OCI-LY7 (cell line): Measurements from ENCODE around the gene ZNF224. TPM values are rescaled to one million over a fixed set of nuclear protein-coding genes. Genes with fewer than 3 reads are reported as not detected.

Experiments
- BruUV-seq: library from RNA; stranded (reverse); fragments of 400-500 nt; replicated peaks from 2 replicates; lab custom pipeline; 2021; lab: Mats Ljungman, UMichigan
- CTCF ChIA-PET: fragments of 300-600 bp; sonication (Branson Sonifier 250); formaldehyde crosslinking; loops from one replicate; lab custom pipeline; 2022; ENCODE audit warnings: antibody characterized with exemption; ENCODE audit not compliant: unreplicated experiment; lab: Charles Lee
- POLR2A ChIA-PET: fragments of 300-600 bp; sonication (Branson Sonifier 250); formaldehyde crosslinking; loops from one replicate; lab custom pipeline; 2022; ENCODE audit warnings: antibody characterized with exemption; lab: Charles Lee
- DNase-seq: peaks from one replicate; pipeline ENCODE4 v3.0.0-alpha.2; 2015; ENCODE audit warnings: low spot score
- H2AFZ ChIP-seq: fragments of 200-600 bp; sonication (generic), shearing (Covaris generic); 2 replicates; pipeline ENCODE4 v1.6.1; 2014; ENCODE audit warnings: mild to moderate bottlenecking, antibody characterized with exemption, low read length, moderate library complexity
- H3K27ac ChIP-seq: fragments of 200-600 bp; sonication (generic); 2 replicates; pipeline ENCODE4 v1.5.1; 2014; ENCODE audit warnings: mixed run types, low read depth, mild to moderate bottlenecking, moderate library complexity, low read length, inconsistent platforms; ENCODE audit not compliant: poor library complexity, severe bottlenecking
- H3K36me3 ChIP-seq: fragments of 200-600 bp; sonication (generic); 2 replicates; pipeline ENCODE4 v1.6.1; 2014; ENCODE audit warnings: mild to moderate bottlenecking, antibody characterized with exemption, low read length, moderate library complexity, mixed read lengths; ENCODE audit not compliant: insufficient read depth
- H3K4me1 ChIP-seq: fragments of 200-600 bp; sonication (generic); 2 replicates; pipeline ENCODE4 v1.5.1; 2014; ENCODE audit warnings: mild to moderate bottlenecking, low read length; ENCODE audit not compliant: insufficient read depth, poor library complexity, severe bottlenecking
- H3K4me2 ChIP-seq: fragments of 200-600 bp; sonication (generic); 2 replicates; pipeline ENCODE4 v1.6.1; 2014; ENCODE audit warnings: mild to moderate bottlenecking, low read length
- H3K4me3 ChIP-seq: fragments of 200-600 bp; sonication (generic); 2 replicates; pipeline ENCODE4 v1.5.1; 2014; ENCODE audit warnings: mild to moderate bottlenecking, low read depth, low read length; ENCODE audit not compliant: poor library complexity, severe bottlenecking
- H3K79me2 ChIP-seq: fragments of 200-600 bp; sonication (generic); 2 replicates; pipeline ENCODE4 v1.6.1; 2016; ENCODE audit warnings: low read depth, mild to moderate bottlenecking, low read length, moderate library complexity, mixed read lengths; ENCODE audit not compliant: insufficient read depth
- H3K9me2 ChIP-seq: fragments of 200-600 bp; sonication (generic); 2 replicates; pipeline ENCODE4 v1.6.1; 2016; ENCODE audit warnings: mild to moderate bottlenecking, low read length, mixed read lengths; ENCODE audit not compliant: insufficient read depth
- H3K9me3 ChIP-seq: fragments of 200-600 bp; sonication (generic); 2 replicates; pipeline ENCODE4 v1.6.1; 2014; ENCODE audit warnings: mild to moderate bottlenecking, mixed run types, low read length, mixed read lengths
- H4K20me1 ChIP-seq: fragments of 200-600 bp; sonication (generic); 2 replicates; pipeline ENCODE4 v1.6.1; 2014; ENCODE audit warnings: mild to moderate bottlenecking, antibody characterized with exemption, low read length, moderate library complexity, mixed read lengths; ENCODE audit not compliant: insufficient read depth
- CTCF ChIP-seq: fragments of 200-600 bp; sonication (generic); conservative IDR thresholded peaks from 2 replicates; pipeline ENCODE4 v1.5.1; 2014; ENCODE audit warnings: mild to moderate bottlenecking, antibody characterized with exemption, low read length, moderate library complexity, mixed read lengths
- EZH2phosphoT487 ChIP-seq: fragments of 200-600 bp; sonication (generic); IDR thresholded peaks from 2 replicates; pipeline ENCODE4 v1.6.1; 2018; ENCODE audit warnings: low read depth, borderline replicate concordance, mild to moderate bottlenecking, mixed run types, antibody characterized with exemption, low read length, moderate library complexity, mixed read lengths
- intact Hi-C: fragments of 100-400 bp; cut with micrococcal nuclease; formaldehyde crosslinking; loops from one replicate; pipeline ENCODE4 v1.10.0; 2022; ENCODE audit not compliant: unreplicated experiment
- small RNA-seq: library from RNA; depleted of rRNA; stranded (forward); fragments of <200 nt; gene quantifications from one replicate; pipeline ENCODE3, GENCODE V24; 2014
- total RNA-seq, 2 experiments: library from RNA; depleted of rRNA in 1 of 2; stranded (reverse); fragments of >200 nt in 1 of 2; shearing (Covaris generic) in 1 of 2; gene quantifications; 2 replicates each; pipeline ENCODE4 v1.2.3, GENCODE V29; 2014 to 2022

Gene ZNF224
- total RNA-seq, 2 experiments from 2014 or later: 17.5 to 20.2 TPM

- intact Hi-C loops: no loop called here
- Histone ChIP-seq H3K9me2 (no peaks in the 10 kb centered on the region), H3K9me3 (no peaks in the 10 kb centered on the region), H2AFZ (no peak overlapping the region), H3K79me2 (no peaks in the 10 kb centered on the region), H3K36me3 (no peaks in the 10 kb centered on the region), H3K4me2 (no peak overlapping the region), H3K4me3 (no peak overlapping the region), H3K4me1 (no peaks in the 10 kb centered on the region), H4K20me1 (no peaks in the 10 kb centered on the region), H3K27ac (no peak overlapping the region)
- ChIA-PET CTCF (no interaction called here), POLR2A (no interaction called here)
- TF ChIP-seq CTCF (no peak), EZH2phosphoT487 (no peak)
- DNase-seq: no peak
- no TSS peak for BruUV-seq
Observed at GRCh38 chr19:44149776-44150175, 55.6 kb downstream of the ZNF224 start.

GRCh38 chr19:44151491-44151890 is 57.3 kb downstream of the ZNF224 start:
- Histone ChIP-seq H3K4me1 (no peaks in the 10 kb centered on the region), H3K79me2 (no peaks in the 10 kb centered on the region), H3K4me2 (no peak overlapping the region), H3K4me3 (no peak overlapping the region), H3K36me3 (no peaks in the 10 kb centered on the region), H4K20me1 (no peaks in the 10 kb centered on the region), H3K27ac (no peak overlapping the region), H3K9me3 (no peaks in the 10 kb centered on the region), H2AFZ (no peak overlapping the region), H3K9me2 (no peaks in the 10 kb centered on the region)
- POLR2A ChIA-PET: no interaction called here
- no TSS peak for BruUV-seq
- intact Hi-C loops: no loop called here
- DNase-seq: no peak
- TF ChIP-seq CTCF: no peak
- TF ChIP-seq EZH2phosphoT487: no peak
- CTCF ChIA-PET: no interaction called here

GRCh38 chr19:44156475-44156874 is 62.3 kb downstream of the ZNF224 start:
- H3K79me2 ChIP-seq: no peaks in the 10 kb centered on the region
- no peaks in the 10 kb centered on the region for H3K9me3 ChIP-seq
- no peak overlapping the region for H3K4me2 ChIP-seq
- TF ChIP-seq EZH2phosphoT487 (no peak), CTCF (no peak)
- intact Hi-C loops: no loop called here
- BruUV-seq: no TSS peak
- H3K4me3 ChIP-seq: no peak overlapping the region
- no peaks in the 10 kb centered on the region for H4K20me1 ChIP-seq
- no peaks in the 10 kb centered on the region for H3K4me1 ChIP-seq
- ChIA-PET POLR2A (no interaction called here), CTCF (no interaction called here)
- no peaks in the 10 kb centered on the region for H3K9me2 ChIP-seq
- H3K27ac ChIP-seq: no peak overlapping the region
- H3K36me3 ChIP-seq: no peaks in the 10 kb centered on the region
- no peak for DNase-seq
- H2AFZ ChIP-seq: no peak overlapping the region

Small RNAs within 50 kb of the gene (small RNA-seq; reads per million reads assigned to genes)
- gene RNU6-902P: not detected

Other genes starting within 250 kb of the ZNF224 start
- not detected in 2 replicates for gene ZNF404, start 210.4 kb upstream of the ZNF224 start, total RNA-seq (2014; rRNA removed; shearing (Covaris generic))
- not detected in 2 replicates for gene ZNF404, start 210.4 kb upstream of the ZNF224 start, total RNA-seq (2022)
- gene ZNF45, start 159.1 kb upstream of the ZNF224 start, total RNA-seq (2014; rRNA removed; shearing (Covaris generic)): 14.5 and 15.3 TPM in 2 replicates
- 9.7 and 12.7 TPM in 2 replicates for gene ZNF45, start 159.1 kb upstream of the ZNF224 start, total RNA-seq (2022)
- gene ZNF221, start 143.1 kb upstream of the ZNF224 start, total RNA-seq (2014; rRNA removed; shearing (Covaris generic)): 0.21 and 0.28 TPM in 2 replicates
- gene ZNF221, start 143.1 kb upstream of the ZNF224 start, total RNA-seq (2022): not detected in 2 replicates
- gene ZNF155, start 110.2 kb upstream of the ZNF224 start, total RNA-seq (2014; rRNA removed; shearing (Covaris generic)): not detected in 2 replicates
- not detected in 2 replicates for gene ZNF155, start 110.2 kb upstream of the ZNF224 start, total RNA-seq (2022)
- 1.7 and 1.8 TPM in 2 replicates for gene ZNF230, start 91.4 kb upstream of the ZNF224 start, total RNA-seq (2014; rRNA removed; shearing (Covaris generic))
- gene ZNF230, start 91.4 kb upstream of the ZNF224 start, total RNA-seq (2022): 1.6 and 2.8 TPM in 2 replicates
- gene ZNF222, start 69.0 kb upstream of the ZNF224 start, total RNA-seq (2014; rRNA removed; shearing (Covaris generic)): not detected in 2 replicates
- gene ZNF222, start 69.0 kb upstream of the ZNF224 start, total RNA-seq (2022): not detected in 2 replicates
- not detected in 2 replicates for gene ZNF223, start 42.3 kb upstream of the ZNF224 start, total RNA-seq (2014; rRNA removed; shearing (Covaris generic))
- gene ZNF223, start 42.3 kb upstream of the ZNF224 start, total RNA-seq (2022): not detected in 2 replicates
- not detected in 2 replicates for gene ZNF284, start 22.2 kb upstream of the ZNF224 start, total RNA-seq (2014; rRNA removed; shearing (Covaris generic))
- gene ZNF284, start 22.2 kb upstream of the ZNF224 start, total RNA-seq (2022): not detected in 2 replicates
- gene ZNF225, start 19.0 kb downstream of the ZNF224 start, total RNA-seq (2014; rRNA removed; shearing (Covaris generic)): 2.4 and 3.5 TPM in 2 replicates
- gene ZNF225, start 19.0 kb downstream of the ZNF224 start, total RNA-seq (2022): 4.1 and 6.1 TPM in 2 replicates
- not detected in 2 replicates for gene ZNF234, start 47.2 kb downstream of the ZNF224 start, total RNA-seq (2014; rRNA removed; shearing (Covaris generic))
- gene ZNF234, start 47.2 kb downstream of the ZNF224 start, total RNA-seq (2022): not detected in 2 replicates
- 14.6 and 14.7 TPM in 2 replicates for gene ZNF226, start 70.7 kb downstream of the ZNF224 start, total RNA-seq (2014; rRNA removed; shearing (Covaris generic))
- gene ZNF226, start 70.7 kb downstream of the ZNF224 start, total RNA-seq (2022): 17.9 and 24.0 TPM in 2 replicates
- gene ZNF227, start 118.2 kb downstream of the ZNF224 start, total RNA-seq (2014; rRNA removed; shearing (Covaris generic)): 16.8 and 20.1 TPM in 2 replicates
- 18.5 and 21.2 TPM in 2 replicates for gene ZNF227, start 118.2 kb downstream of the ZNF224 start, total RNA-seq (2022)
- gene ZNF233, start 165.5 kb downstream of the ZNF224 start, total RNA-seq (2014; rRNA removed; shearing (Covaris generic)): 0.13 TPM in 1 of 2 replicates, not detected in the other
- gene ZNF233, start 165.5 kb downstream of the ZNF224 start, total RNA-seq (2022): not detected in 2 replicates
- gene ZNF235, start 210.7 kb downstream of the ZNF224 start, total RNA-seq (2014; rRNA removed; shearing (Covaris generic)): 5.1 and 7.7 TPM in 2 replicates
- 6.5 and 7.4 TPM in 2 replicates for gene ZNF235, start 210.7 kb downstream of the ZNF224 start, total RNA-seq (2022)